Right lobe of liver (tissue), 4 donors: ENCODE measurements around the gene SRD5A2.

Experiments
- POLR2A ChIP-seq: fragments of 450-650 bp; IDR thresholded peaks from one replicate; pipeline ENCODE4 v1.6.1; 2017; ENCODE audit warnings: antibody characterized with exemption, mild to moderate bottlenecking
- TF ChIP-seq, protein P1 (sequence below), 4 donors: fragments of 200-600 bp in 3 of 4; fragments of 450-650 bp in 1 of 4; IDR thresholded peaks; one replicate each; pipeline versions ENCODE4 v1.5.1 to v1.8.0; 2016 to 2022; ENCODE audit warnings: antibody characterized with exemption in 4 of 4, mild to moderate bottlenecking in 2 of 4
- donor health status: DM: no; HTN: no; CAD: no.
- donor health status: DM: no; HTN: no; CAD: no.
- donor health status: DM: no; HTN: yes; CAD: no.

DNA sequence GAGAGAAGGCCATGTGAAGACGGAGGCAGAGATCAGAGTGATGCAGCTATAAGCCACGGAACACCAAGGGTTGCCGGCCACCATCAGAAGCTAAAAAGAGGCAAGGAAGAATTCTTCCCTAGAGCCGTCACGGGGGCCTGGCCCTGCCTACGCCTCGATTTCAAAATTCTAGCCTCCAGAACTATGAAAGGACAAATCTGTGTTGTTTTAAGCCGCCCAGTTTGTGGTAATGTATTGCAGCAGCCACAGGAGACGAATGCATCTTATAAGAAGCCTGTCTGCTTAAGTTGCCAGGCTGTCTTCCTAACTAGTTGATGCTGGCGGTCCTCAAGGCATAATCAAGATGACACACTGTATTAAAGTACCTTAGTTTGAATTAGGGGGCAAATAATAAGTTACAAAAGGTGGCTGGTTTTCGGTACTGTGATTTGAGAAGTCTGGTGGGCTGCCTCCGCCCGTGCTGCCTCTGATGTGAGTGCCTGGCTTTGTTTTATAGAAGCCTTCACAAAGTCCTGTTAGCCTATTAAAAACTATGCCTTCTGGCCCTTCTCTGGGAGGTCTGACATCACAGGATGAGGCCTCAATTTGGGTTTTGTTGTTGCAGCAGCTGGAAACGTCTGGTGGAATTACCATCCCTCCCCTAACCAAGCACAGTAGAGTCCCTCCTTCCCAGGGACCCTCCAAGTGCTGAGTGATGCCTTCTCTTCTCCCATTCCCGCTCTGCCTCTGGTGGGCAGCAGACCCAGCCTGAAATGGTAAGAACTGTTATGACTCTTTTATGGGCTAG is 53.6 kb downstream of the SRD5A2 start:
- TF ChIP-seq, protein P1, sequence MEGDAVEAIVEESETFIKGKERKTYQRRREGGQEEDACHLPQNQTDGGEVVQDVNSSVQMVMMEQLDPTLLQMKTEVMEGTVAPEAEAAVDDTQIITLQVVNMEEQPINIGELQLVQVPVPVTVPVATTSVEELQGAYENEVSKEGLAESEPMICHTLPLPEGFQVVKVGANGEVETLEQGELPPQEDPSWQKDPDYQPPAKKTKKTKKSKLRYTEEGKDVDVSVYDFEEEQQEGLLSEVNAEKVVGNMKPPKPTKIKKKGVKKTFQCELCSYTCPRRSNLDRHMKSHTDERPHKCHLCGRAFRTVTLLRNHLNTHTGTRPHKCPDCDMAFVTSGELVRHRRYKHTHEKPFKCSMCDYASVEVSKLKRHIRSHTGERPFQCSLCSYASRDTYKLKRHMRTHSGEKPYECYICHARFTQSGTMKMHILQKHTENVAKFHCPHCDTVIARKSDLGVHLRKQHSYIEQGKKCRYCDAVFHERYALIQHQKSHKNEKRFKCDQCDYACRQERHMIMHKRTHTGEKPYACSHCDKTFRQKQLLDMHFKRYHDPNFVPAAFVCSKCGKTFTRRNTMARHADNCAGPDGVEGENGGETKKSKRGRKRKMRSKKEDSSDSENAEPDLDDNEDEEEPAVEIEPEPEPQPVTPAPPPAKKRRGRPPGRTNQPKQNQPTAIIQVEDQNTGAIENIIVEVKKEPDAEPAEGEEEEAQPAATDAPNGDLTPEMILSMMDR (IDR thresholded peaks at IDR 0.05): no peak
- no peak for TF ChIP-seq POLR2A
